ENCODE measurements around the gene MLF1.

- TF ChIP-seq CTCF (tag by site-specific recombination; IDR thresholded peaks at IDR 0.05) (no peak), ZNF121 (tag by site-specific recombination; IDR thresholded peaks at IDR 0.05) (no peak), INSM2 (tag by site-specific recombination; IDR thresholded peaks at IDR 0.05) (no peak), BCL6B (tag by site-specific recombination; IDR thresholded peaks at IDR 0.05) (no peak), ZNF76 (tag by site-specific recombination; IDR thresholded peaks at IDR 0.05; ENCODE audit: borderline replicate concordance, low read depth) (no peak), GLIS1 (tag by site-specific recombination; IDR thresholded peaks at IDR 0.05) (no peak), ZNF580 (tag by site-specific recombination; IDR thresholded peaks at IDR 0.05) (no peak), ZNF362 (tag by site-specific recombination; IDR thresholded peaks at IDR 0.05) (no peak), SP2 (tag by site-specific recombination; IDR thresholded peaks at IDR 0.05) (no peak), ZNF311 (tag by site-specific recombination; IDR thresholded peaks at IDR 0.05; ENCODE audit: borderline replicate concordance) (no peak), REST (tag by site-specific recombination; IDR thresholded peaks at IDR 0.05) (no peak), ZNF274 (IDR thresholded peaks at IDR 0.05; ENCODE audit: low read length) (no peak), ZNF274 (tag by site-specific recombination; IDR thresholded peaks at IDR 0.05; ENCODE audit: borderline replicate concordance) (no peak), ZNF843 (tag by site-specific recombination; IDR thresholded peaks at IDR 0.05) (no peak)
These were observed 22.3 kb upstream of the MLF1 start for GRCh38 chr3:158548691-158549090.

All from HEK293 (cell line).